GM10248 (cell line): ENCODE measurements around the gene BFSP1.

Experiments
- CTCF ChIA-PET: fragments of 300-600 bp; sonication (Branson Sonifier 250); formaldehyde crosslinking; extraction: SDS; loops from one replicate; lab custom pipeline; 2021; ENCODE audit warnings: antibody characterized with exemption; lab: Yijun Ruan, JAX
- POLR2A ChIA-PET: fragments of 350-650 bp; sonication (Branson Sonifier 250); formaldehyde crosslinking; extraction: SDS; loops from one replicate; lab custom pipeline; 2020; ENCODE audit warnings: antibody characterized with exemption; lab: Yijun Ruan, JAX
- DNase-seq: peaks from one replicate; pipeline ENCODE4 v3.0.0; 2012; ENCODE audit errors: extremely low spot score
- CTCF ChIP-seq: IDR thresholded peaks from 2 replicates; pipeline ENCODE4 v1.5.1; 2012; ENCODE audit warnings: mild to moderate bottlenecking, low read depth; ENCODE audit errors: extremely low read depth, missing control alignments, control extremely low read depth

BFSP1 gene

DNA sequence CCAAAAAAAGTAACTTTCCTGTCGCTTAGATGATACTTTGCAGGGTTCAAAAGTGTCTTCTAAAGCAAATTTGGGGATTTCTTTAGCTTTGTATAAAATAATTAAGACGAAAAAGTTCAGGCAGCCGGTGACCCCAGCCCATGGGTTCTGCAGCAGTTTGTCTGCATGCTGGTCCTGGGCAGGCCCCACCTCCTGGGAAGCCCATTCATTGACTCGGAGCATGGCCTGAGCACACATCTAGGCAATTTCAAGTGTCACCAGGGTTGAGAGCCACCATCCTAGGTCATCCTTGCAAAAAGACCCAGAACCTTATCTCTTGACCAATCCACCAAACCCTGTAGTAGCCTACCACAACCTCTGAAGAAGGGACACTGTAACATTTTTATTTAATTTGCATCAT is 20.6 kb downstream of the BFSP1 start:
- CTCF ChIA-PET = interaction anchor here (0.8 to 1.8 kb wide), 2 partner anchors 12 kb away, joined by 3 to 8 read pairs; no protein-coding TSS in a partner anchor
- no peak for TF ChIP-seq CTCF
- POLR2A ChIA-PET = no interaction called here
- DNase-seq = no peak

- TF ChIP-seq CTCF = no peak
- no peak for DNase-seq
- ChIA-PET POLR2A (no interaction called here), CTCF (interaction anchor here (0.8 to 1.2 kb wide), 2 partner anchors 13 to 430 kb away, joined by 3 to 4 read pairs; no protein-coding TSS in a partner anchor)
Observed at GRCh38 chr20:17508756-17509155, 22.4 kb downstream of the BFSP1 start.

DNA sequence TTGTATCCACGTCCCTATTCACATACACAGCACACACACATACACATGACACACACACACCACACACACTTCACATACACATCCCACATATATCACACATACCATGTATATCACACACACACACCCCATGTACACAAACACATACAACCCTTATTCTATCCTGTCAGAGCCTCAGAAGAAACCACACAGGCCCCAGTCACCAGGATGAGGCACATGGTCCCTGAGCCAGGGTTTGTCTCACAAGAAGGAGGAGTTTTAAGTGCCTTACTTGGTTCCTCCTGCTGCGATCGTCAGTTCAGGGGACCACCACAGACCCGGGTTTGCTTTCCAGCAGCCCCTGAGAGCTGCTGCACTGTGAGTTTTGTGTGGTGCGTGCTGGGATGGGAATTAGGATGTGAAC is 23.6 kb downstream of the BFSP1 start:
- TF ChIP-seq CTCF = no peak
- CTCF ChIA-PET = interaction anchor here (1.2 kb wide), 1 partner anchor 14 kb away, joined by 4 read pairs; no protein-coding TSS in a partner anchor
- DNase-seq = no peak
- POLR2A ChIA-PET = no interaction called here

- DNase-seq = no peak
- ChIA-PET POLR2A (interaction anchor here (0.6 kb wide), 1 partner anchor 906 kb away, joined by 3 read pairs; no protein-coding TSS in a partner anchor), CTCF (interaction anchor here (1.3 kb wide), 1 partner anchor 30 kb away, joined by 3 read pairs; no protein-coding TSS in a partner anchor)
- no peak for TF ChIP-seq CTCF
Observed at GRCh38 chr20:17507032-17507431, 24.1 kb downstream of the BFSP1 start.

- CTCF ChIA-PET = interaction anchor here (0.6 to 4.4 kb wide), 39 partner anchors 7 to 876 kb away, joined by 3 to 28 read pairs (median 5); partner anchors contain the start of gene BFSP1
- no peak for TF ChIP-seq CTCF
- POLR2A ChIA-PET = interaction anchor here (0.6 kb wide), 1 partner anchor 907 kb away, joined by 3 read pairs; no protein-coding TSS in a partner anchor
- DNase-seq = no peak
Observed at GRCh38 chr20:17505636-17506517, 25.3 kb downstream of the BFSP1 start.

DNA sequence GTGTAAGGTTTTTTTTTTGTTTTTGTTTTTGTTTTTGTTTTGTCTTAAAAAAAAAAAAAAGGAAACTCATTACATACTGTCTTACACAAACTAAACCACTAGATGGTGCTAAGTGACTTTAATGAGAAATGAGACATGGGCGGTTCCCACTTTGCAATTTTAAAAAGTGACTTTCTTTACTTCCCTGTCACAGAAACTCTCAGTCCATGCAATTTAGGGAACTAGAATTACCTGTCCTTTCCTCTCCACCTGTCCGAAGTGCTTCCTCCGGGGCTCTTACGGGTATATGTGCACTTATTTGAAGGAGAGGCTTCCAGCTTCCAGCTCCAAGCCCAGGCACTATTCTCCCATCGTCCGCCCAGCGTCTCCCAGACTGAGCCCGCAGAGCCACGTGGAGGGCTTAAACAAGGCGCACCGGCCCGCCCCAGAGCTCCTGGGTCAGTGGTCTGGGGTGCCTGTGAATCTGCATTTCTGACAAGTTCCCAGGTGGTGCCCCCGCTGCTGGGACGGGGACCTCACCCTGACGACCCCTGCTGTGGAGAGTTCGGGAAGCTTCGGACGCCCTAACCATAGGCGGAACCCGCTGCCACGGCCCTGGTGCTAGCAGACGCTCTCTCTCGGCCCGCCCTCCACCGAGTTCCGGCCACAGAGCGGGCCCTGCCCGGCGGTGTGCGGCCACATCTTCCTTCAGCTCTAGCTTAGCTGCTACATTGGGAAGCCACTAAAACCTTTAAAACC is 26.1 kb downstream of the BFSP1 start:
- peak; percentile 56 for TF ChIP-seq CTCF
- peak; percentile 73 for DNase-seq
- ChIA-PET CTCF (interaction anchor here (0.6 to 4.4 kb wide), 46 partner anchors 8 to 876 kb away, joined by 3 to 28 read pairs (median 5); partner anchors contain the start of genes BFSP1 and RRBP1), POLR2A (interaction anchor here (0.6 to 0.7 kb wide), 2 partner anchors 388 to 429 kb away, joined by 3 read pairs; no protein-coding TSS in a partner anchor)
